ENCODE measurements around the gene NEK6. TPM values are rescaled to one million over a fixed set of nuclear protein-coding genes. Genes with fewer than 3 reads are reported as not detected.

NEK6 gene
- total and polyA plus RNA-seq, 9 of the 15 experiments (the other 6 are each of a cell fraction or from before 2014, with no cell fraction given): 3.1 to 19.0 (median 8.4) TPM

DNA sequence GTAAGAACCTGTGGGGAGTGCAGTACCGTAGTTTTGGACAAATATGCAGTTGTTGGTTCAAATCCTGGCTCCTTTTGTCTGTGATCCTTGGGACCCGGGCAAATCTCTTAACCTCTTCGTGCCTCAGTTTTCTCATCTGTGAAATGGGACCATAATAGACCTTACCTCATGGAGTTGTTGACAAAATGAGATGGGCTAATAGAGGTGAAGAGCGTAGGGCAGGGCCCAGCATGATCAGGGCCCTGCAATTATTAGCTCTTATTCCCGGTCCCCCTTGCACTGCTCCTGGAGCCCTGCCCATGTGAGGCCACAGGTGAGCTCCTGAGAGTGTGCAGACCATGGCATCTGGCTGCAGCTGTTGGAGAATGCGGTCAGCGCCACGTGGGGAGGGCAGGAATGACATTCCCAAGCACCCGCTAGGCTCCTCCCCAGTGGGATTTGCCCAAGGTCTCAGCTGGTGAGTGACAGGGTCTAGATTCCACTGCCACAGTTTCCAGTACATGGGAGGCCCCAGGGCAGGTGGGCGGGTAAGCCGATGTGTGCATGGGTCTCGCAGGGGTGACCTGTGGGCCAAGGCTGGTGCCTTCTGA, 41.0 kb downstream of the NEK6 start:
- BruUV-seq (replicated peaks): no TSS peak
- ATAC-seq (no peak), DNase-seq (ENCODE audit: extremely low read depth in 1 of 4, low spot score in 3 of 4) (no peak), FAIRE-seq (no peak)
- H3K27ac ChIP-seq (ENCODE audit: extremely low read depth, low read depth, low read length): no peak overlapping the region
- ChIA-PET CTCF (ENCODE audit: low intra/inter-chr PET ratio) (no interaction called here), POLR2A (interaction anchor here (1.7 kb wide), 1 partner anchor 10 kb away, joined by 6 read pairs; no protein-coding TSS in a partner anchor)
- 48% methylated on average over 11 of the region's 12 CpGs for WGBS (ENCODE audit: insufficient coverage, low coverage, missing lambda C conversion rate)
- in situ Hi-C loops (cut with MboI): no loop called here
- peaks cover 57% of the 10 kb centered on the region for H4K20me1 ChIP-seq (replicated peaks; ENCODE audit: control insufficient read depth, insufficient read depth, low read length)
- 0 out of 4 replicates have a peak overlapping the region, but pooled peaks of 1 of the 2 experiments have one; percentile 1 for H3K9ac ChIP-seq (ENCODE audit: insufficient read depth in 1 of 2, low read depth in 2 of 2, low read length in 2 of 2)
- TF ChIP-seq KDM1A (IDR thresholded peaks at IDR 0.05) (peak; percentile 21 to 60; a peak in 3 of 4 replicates), ARHGAP35 (IDR thresholded peaks at IDR 0.05; ENCODE audit: partially characterized antibody) (no peak), ZBTB7A (IDR thresholded peaks at IDR 0.05; ENCODE audit: borderline replicate concordance, control insufficient read depth, low read depth, low read length) (no peak), CHD4 (IDR thresholded peaks at IDR 0.05; ENCODE audit: insufficient read depth, insufficient replicate concordance, low read depth, low read length, poor library complexity, severe bottlenecking) (peak; percentile 77), ADNP (tag; IDR thresholded peaks at IDR 0.05) (peak; percentile 60; the same call in 1 of the 2 replicates), RBM25 (IDR thresholded peaks at IDR 0.05; ENCODE audit: low read depth, low read length, severe bottlenecking) (peak; percentile 79), CBX2 (IDR thresholded peaks at IDR 0.05; ENCODE audit: insufficient read depth, low read length, poor library complexity, severe bottlenecking) (no peak), BCOR (IDR thresholded peaks at IDR 0.05) (peak; percentile 74), HDAC2 (IDR thresholded peaks at IDR 0.05) (peak; percentile 20; the same call in 1 of the 2 replicates), RCOR1 (IDR thresholded peaks at IDR 0.05; ENCODE audit: borderline replicate concordance in 1 of 2, low read depth in 2 of 2, low read length in 2 of 2) (peak in 1 of 2 experiments; percentile 60; a peak in 2 of 4 replicates)
- H3K4me2 ChIP-seq (ENCODE audit: insufficient read depth, low read length): no peak overlapping the region
- peaks cover 0 to 14% of the 10 kb centered on the region in 2 experiments; a peak in 3 of 5 replicates for H3K4me1 ChIP-seq (replicated peaks in 1 of 2; ENCODE audit: control insufficient read depth in 2 of 2, insufficient read depth in 2 of 2, low read length in 2 of 2)
- no peaks in the 10 kb centered on the region for H3K9me3 ChIP-seq (replicated peaks; ENCODE audit: control insufficient read depth, insufficient read depth, low read depth, low read length)
- no peaks in the 10 kb centered on the region for H3K9me1 ChIP-seq (ENCODE audit: control insufficient read depth, insufficient read depth, low read length)
- intact Hi-C loops (cut with micrococcal nuclease): no loop called here
- no peak overlapping the region for H2AFZ ChIP-seq (ENCODE audit: low read depth, low read length)
- H3K36me3 ChIP-seq (ENCODE audit: control insufficient read depth, insufficient read depth, low read length): no peaks in the 10 kb centered on the region
- no peaks in the 10 kb centered on the region; a peak in 1 of 5 replicates for H3K27me3 ChIP-seq (ENCODE audit: control insufficient read depth in 2 of 2, insufficient read depth in 2 of 2, low read length in 2 of 2)
- H3K79me2 ChIP-seq (ENCODE audit: control insufficient read depth, insufficient read depth, low read length): no peaks in the 10 kb centered on the region
- H3K4me3 ChIP-seq: no peak overlapping the region

Measured in K562 (cell line).